Colonic mucosa (tissue), 4 donors: ENCODE results near the gene FRMD5. TPM values are rescaled to one million over a fixed set of nuclear protein-coding genes. Genes with fewer than 3 reads are reported as not detected.

Experiments used
- DNase-seq: peaks from one replicate; pipeline ENCODE4 v3.0.0-alpha.2; 2020
- H3K27ac ChIP-seq: fragments of 200-600 bp; one replicate; pipeline ENCODE4 v1.8.0; 2021
- H3K27me3 ChIP-seq: fragments of 200-600 bp; one replicate; pipeline ENCODE4 v1.8.0; 2021
- H3K36me3 ChIP-seq: fragments of 200-600 bp; one replicate; pipeline ENCODE4 v1.8.0; 2021
- H3K4me1 ChIP-seq: fragments of 200-600 bp; one replicate; pipeline ENCODE4 v1.8.0; 2021; ENCODE audit warnings: mild to moderate bottlenecking
- H3K4me3 ChIP-seq: fragments of 200-600 bp; one replicate; pipeline ENCODE4 v1.8.0; 2021
- H3K9ac ChIP-seq, 2 donors: one replicate each; pipeline ENCODE4 v1.7.0; 2013; ENCODE audit warnings: control low read depth in 2 of 2, low read depth in 2 of 2, low read length in 2 of 2
- H3K9me3 ChIP-seq: fragments of 200-600 bp; one replicate; pipeline ENCODE4 v1.8.0; 2021
- intact Hi-C: fragments of 100-400 bp; cut with DNase I; formaldehyde crosslinking; loops from one replicate; pipeline ENCODE4 v1.14.1; 2022
- total RNA-seq, 2 donors: library from RNA; stranded (reverse); fragmentation: NEBNext Ultra II Directional in 1 of 2; extraction: Animal tissue kit (Norgen Biotek cat#: 25700) in 1 of 2; gene quantifications; one replicate each; pipeline ENCODE4 v1.2.1, GENCODE V29; 2021
- TF ChIP-seq, protein P1 (sequence below): fragments of 200-600 bp; IDR thresholded peaks from one replicate; pipeline ENCODE4 v1.8.0; 2022; ENCODE audit warnings: antibody characterized with exemption, mild to moderate bottlenecking
- donor health status: healthy.
- donor health status: DM: no; HTN: no; CAD: no.
- donor health status: DM: no; HTN: no; CAD: no.

FRMD5 gene
- total RNA-seq, 2 donors from 2014 or later, result 2.9 to 3.4 TPM

DNA sequence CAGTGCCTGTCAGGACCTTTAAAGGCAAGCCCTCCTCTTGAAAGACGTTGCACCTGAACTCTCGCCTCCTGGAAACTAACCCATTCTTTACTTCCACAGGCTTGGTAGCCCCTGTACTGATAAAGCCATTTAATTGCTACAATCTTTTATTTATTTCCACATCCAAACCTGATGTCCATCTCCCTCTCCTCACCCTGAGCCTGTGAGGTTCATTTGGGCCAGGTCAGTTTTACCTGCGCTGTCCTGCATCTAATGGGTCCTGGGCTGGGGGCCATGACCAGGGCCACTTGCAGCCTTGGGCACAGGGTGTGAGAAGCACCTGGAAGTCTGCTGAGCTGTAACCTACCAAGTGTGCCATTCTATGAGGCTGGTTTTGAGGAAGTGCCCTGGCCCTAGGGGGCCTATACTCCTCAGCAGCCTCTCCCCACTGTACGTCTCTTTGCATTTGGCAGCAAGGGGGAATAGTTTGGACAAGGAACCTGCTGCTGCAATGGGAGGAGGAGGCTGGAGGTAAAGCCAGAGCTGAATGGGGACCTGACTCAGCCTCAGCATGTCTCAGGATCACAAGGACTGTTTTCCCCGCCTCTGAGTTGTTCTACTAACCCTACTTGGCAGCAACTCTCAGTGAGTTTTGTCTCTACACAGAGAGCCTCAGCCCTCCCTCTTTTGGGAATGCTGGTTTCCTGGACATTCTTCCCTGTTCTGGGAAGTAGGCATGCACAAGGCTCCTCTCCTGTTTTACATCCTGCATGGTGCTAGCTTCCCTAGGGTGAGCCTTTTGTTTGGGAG lies 314.5 kb downstream of the FRMD5 start:
- Histone ChIP-seq H3K4me1 (no peaks in the 10 kb centered on the region), H3K9ac (no peak overlapping the region), H3K27ac (no peak overlapping the region), H3K27me3 (no peaks in the 10 kb centered on the region), H3K4me3 (no peak overlapping the region), H3K9me3 (no peaks in the 10 kb centered on the region), H3K36me3 (no peaks in the 10 kb centered on the region)
- DNase-seq, result no peak
- intact Hi-C loops, result no loop called here
- TF ChIP-seq, protein P1, sequence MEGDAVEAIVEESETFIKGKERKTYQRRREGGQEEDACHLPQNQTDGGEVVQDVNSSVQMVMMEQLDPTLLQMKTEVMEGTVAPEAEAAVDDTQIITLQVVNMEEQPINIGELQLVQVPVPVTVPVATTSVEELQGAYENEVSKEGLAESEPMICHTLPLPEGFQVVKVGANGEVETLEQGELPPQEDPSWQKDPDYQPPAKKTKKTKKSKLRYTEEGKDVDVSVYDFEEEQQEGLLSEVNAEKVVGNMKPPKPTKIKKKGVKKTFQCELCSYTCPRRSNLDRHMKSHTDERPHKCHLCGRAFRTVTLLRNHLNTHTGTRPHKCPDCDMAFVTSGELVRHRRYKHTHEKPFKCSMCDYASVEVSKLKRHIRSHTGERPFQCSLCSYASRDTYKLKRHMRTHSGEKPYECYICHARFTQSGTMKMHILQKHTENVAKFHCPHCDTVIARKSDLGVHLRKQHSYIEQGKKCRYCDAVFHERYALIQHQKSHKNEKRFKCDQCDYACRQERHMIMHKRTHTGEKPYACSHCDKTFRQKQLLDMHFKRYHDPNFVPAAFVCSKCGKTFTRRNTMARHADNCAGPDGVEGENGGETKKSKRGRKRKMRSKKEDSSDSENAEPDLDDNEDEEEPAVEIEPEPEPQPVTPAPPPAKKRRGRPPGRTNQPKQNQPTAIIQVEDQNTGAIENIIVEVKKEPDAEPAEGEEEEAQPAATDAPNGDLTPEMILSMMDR, result no peak

DNA sequence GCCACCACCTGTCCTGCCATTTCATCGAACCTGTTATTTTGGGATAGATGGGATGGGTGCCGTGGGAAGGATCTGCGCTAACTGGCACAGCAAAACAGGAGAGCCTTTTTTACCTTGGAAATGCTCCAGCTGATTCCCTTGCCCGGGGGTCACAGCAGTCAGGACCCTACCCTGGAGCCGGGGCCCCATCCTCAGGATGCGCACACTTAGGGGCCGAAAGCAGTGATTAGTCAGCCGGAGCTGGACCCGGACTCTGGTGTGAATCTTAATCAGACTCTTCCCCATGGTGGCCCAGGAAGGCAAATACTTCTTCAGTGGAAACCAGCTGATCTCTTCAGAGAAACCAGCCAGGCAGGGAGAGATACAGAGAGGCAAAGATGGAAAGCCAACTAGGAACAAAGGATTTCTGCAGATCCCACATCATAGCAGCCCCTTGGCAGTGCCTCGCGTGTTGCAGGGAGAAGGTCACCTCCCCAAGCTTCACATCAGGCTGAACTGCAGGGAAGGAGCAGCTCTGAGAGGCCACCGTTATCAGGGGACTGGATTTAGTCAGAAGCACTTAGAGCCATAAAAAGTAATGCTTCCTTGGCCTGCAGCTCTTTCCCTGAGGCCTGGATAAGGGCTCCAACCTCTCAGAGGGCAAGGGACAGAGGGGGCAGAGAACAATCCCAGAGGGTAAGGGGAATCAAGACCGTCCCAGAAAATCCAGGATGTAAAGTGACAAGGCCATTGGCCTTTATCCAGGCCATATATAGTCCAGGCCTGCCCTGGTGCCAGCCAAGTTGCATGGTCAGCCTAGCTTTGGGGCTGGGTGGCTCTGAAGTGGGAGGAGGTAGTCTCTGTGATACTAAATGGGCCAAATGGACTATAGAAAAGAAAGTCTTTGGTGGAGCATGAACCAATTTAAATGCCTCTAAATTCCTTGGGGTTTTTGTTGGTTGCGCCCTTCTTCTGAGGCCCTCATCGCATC lies 315.4 kb downstream of the FRMD5 start:
- no peaks in the 10 kb centered on the region for H3K36me3 ChIP-seq
- no peaks in the 10 kb centered on the region for H3K4me1 ChIP-seq
- no peak overlapping the region for H3K4me3 ChIP-seq
- DNase-seq, result no peak
- H3K9ac ChIP-seq, result no peak overlapping the region
- intact Hi-C loops, result no loop called here
- no peaks in the 10 kb centered on the region for H3K9me3 ChIP-seq
- TF ChIP-seq, protein P1, result no peak
- H3K27ac ChIP-seq, result no peak overlapping the region
- no peaks in the 10 kb centered on the region for H3K27me3 ChIP-seq

DNA sequence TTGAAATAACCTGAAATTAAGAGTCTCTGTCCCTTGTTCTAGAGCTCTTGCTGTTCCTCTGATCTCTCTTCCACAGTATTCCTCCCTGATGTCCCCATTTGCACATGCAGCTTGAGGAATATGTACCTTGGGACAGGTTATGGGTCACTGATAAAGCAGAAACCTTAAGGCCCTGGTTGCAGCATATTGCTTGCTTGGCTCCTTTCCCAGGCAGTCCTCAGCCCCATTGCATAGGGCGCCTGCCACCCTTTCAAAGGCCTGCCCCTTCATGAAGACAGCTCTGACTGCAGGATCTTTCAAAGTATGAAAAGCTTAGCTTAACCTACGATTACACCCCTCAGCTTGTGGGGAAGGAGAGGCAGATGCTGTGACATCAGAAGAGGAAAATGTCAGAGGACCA lies 316.6 kb downstream of the FRMD5 start:
- Histone ChIP-seq H3K4me3 (no peak overlapping the region), H3K27me3 (no peaks in the 10 kb centered on the region), H3K27ac (no peak overlapping the region), H3K4me1 (no peaks in the 10 kb centered on the region), H3K36me3 (no peaks in the 10 kb centered on the region), H3K9me3 (no peaks in the 10 kb centered on the region), H3K9ac (no peak overlapping the region)
- intact Hi-C loops, result no loop called here
- DNase-seq, result no peak
- TF ChIP-seq, protein P1, result no peak

DNA sequence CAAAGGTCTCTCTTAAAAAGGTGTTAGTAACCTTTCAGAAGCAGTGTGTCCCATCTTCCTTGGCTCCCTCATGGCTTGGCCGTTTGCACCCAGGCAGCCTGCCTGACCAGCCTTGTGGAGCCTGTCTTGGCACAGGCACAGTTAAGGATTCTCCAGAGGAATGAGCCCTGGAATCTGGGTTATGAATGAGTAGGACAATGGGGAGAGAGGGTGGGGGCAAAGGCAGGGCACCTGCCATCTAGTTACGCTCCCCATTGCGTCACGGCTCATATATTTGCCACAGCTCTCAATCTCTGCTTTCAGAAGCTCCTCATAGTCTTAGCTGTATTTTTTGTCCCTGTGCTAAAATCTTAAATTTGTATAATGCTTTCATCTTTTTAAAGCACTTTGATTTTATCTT lies 317.7 kb downstream of the FRMD5 start:
- no peak overlapping the region for H3K27ac ChIP-seq
- DNase-seq, result no peak
- intact Hi-C loops, result no loop called here

DNA sequence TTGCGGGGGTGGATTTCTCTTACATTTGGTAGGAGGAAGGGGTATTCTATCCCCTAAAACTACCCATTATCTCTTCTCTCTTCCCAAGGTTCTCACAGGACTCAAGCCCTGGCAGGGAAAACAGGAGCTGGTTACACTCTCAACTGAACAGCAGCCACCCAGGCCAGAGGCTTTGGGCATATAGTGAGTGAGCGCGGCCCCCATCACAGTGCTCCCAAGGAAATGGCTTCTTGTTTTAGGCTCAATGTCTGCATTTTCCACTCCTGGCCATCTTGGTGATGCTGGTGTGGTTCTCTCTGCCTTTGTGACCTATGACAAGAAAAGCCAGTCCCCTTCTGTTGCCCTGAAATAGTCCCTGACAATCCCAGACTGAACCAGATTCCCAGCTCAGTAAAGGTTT lies 318.2 kb downstream of the FRMD5 start:
- TF ChIP-seq, protein P1, result no peak
- intact Hi-C loops, result no loop called here
- H3K36me3 ChIP-seq, result no peaks in the 10 kb centered on the region
- H3K9me3 ChIP-seq, result no peaks in the 10 kb centered on the region
- H3K27me3 ChIP-seq, result no peaks in the 10 kb centered on the region
- DNase-seq, result no peak
- no peak overlapping the region for H3K27ac ChIP-seq
- H3K4me1 ChIP-seq, result no peaks in the 10 kb centered on the region
- no peak overlapping the region for H3K9ac ChIP-seq
- H3K4me3 ChIP-seq, result no peak overlapping the region

More for the DNA sequence above, 317.7 kb downstream of the FRMD5 start:
- H3K27me3 ChIP-seq, result no peaks in the 10 kb centered on the region
- no peak overlapping the region for H3K4me3 ChIP-seq
- no peaks in the 10 kb centered on the region for H3K4me1 ChIP-seq
- no peaks in the 10 kb centered on the region for H3K9me3 ChIP-seq
- H3K9ac ChIP-seq, result no peak overlapping the region
- TF ChIP-seq, protein P1, result no peak
- no peaks in the 10 kb centered on the region for H3K36me3 ChIP-seq
